GM21447 (cell line): ENCODE data around the gene RHBDF1.

ENCODE experiments used
- ATAC-seq: cut with Tn5 transposase; IDR thresholded peaks from one replicate; pipeline ENCODE4 v1.9.1; 2021; ENCODE audit not compliant: unreplicated experiment

Gene RHBDF1, protein sequence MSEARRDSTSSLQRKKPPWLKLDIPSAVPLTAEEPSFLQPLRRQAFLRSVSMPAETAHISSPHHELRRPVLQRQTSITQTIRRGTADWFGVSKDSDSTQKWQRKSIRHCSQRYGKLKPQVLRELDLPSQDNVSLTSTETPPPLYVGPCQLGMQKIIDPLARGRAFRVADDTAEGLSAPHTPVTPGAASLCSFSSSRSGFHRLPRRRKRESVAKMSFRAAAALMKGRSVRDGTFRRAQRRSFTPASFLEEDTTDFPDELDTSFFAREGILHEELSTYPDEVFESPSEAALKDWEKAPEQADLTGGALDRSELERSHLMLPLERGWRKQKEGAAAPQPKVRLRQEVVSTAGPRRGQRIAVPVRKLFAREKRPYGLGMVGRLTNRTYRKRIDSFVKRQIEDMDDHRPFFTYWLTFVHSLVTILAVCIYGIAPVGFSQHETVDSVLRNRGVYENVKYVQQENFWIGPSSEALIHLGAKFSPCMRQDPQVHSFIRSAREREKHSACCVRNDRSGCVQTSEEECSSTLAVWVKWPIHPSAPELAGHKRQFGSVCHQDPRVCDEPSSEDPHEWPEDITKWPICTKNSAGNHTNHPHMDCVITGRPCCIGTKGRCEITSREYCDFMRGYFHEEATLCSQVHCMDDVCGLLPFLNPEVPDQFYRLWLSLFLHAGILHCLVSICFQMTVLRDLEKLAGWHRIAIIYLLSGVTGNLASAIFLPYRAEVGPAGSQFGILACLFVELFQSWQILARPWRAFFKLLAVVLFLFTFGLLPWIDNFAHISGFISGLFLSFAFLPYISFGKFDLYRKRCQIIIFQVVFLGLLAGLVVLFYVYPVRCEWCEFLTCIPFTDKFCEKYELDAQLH

DNA sequence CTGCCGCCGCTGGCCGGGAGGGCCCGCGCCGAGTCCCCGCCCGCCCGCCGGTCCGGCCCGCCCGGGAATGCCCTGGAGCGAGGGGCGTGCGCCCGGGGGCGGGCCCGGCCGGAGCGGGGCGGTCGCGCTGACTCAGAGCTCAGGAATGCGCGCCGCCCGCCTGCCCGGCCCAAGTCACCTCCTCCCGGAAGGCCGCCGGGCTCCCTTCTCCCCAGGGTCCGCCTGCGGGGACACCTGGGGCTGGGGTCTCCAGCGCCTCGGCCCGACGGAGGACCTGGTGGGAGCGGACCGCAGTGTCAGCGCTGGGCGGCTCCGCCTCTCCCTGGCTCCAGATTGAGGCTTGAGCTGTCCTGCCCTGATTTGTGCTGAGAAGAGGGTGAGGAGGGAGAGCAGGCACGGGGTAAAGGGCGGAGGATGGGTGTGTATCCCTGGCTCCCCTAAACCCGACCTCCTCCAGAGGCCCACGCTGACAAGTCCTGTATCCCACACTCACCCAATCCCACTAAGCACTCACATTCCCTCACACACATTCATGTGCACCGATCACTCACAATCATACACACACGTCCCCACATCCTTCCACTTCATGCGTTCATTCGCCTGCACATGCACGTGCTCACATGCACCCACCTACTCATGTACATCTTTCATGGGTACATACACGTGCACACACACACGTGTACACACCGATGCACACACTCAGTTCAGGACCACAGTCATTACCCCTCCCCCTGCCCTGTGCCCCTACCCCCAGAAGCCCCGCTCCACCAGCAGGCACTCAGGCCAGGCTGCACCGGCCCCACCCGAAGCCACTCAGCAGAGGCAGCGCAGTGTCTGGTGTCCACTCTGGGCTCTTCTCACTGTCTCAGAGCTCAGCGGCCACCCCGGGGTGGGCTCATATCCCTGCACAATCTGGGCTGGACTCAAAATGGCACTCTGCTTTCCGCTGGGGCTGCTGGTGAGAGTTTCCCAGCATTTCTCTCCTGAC is at the start of gene RHBDF1:
Gene RHBDF1, minus strand, starts transcription at position 71 of the 988 bp plus-strand sequence. CDS start 7,616 bp downstream, outside the sequence.
- ATAC-seq = no peak

DNA sequence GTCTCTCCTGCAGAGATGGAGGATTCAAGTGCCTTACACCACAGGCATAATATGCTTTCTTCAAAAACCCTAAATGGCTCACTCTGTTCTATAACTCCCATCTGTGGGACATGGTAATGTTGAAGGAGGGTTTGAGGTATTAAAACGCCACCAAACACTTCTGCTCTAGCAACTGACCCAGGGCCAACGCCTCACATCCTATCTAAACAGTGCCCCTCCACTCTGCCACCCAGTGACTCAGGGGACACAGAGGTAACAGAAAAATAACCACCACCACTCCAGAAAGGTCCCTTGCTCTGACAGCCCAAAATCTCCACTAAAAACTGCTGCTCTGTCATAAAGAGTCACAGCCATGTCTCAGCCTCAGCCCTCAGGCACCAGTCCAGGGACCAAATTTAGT is 48.3 kb upstream of the RHBDF1 start:
- ATAC-seq = no peak

DNA sequence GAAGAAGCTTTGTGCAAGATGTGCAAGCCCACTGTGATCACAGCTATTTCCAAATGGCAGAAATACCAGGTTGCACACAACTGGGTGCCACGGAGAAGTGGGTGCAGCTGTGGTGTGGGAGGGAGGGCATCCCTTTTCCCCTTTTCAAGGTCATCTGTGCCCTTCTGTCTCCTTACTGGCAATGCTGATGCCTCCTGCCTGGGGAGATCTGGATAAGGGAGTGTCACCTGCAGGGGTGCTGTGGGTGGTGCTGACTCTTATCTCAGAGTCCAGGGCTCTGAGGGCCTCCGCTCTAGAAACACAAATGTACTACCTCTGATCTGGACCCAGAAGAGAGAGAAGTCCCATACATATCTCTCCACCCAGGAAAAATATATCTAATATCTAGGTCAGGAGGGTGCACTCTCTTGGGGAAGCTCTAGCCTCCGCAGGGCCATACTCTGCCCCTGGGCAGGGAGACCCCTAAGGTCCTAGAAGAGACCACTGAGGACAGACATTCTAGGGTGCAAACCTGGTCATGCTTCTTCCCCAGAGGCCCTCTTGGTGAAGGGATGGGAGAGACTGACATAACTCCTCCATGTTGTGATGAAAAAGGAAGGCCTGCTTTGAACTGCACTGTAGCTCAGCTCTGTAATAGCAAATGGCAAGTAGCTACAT is 47.5 kb upstream of the RHBDF1 start:
- ATAC-seq = no peak

DNA sequence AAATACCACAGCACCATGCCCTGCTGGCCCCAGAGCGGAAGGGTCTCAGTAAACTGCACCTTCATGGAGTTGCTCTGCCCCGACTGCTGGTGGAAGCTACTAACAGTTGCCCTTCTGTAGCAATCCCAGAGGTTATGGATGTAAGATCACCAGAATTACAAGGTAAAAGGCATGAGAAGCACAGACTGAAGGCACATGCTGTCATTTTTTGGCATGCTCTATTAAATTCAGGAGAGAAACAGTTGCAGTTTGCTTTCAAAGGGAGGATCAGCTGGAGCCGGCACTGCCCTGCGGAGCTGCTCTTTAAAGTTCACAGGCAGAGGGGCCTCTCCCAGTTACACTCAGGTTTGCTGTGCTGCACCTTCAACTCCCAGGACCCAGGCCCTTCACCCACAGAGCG is 46.9 kb upstream of the RHBDF1 start:
- ATAC-seq = no peak

DNA sequence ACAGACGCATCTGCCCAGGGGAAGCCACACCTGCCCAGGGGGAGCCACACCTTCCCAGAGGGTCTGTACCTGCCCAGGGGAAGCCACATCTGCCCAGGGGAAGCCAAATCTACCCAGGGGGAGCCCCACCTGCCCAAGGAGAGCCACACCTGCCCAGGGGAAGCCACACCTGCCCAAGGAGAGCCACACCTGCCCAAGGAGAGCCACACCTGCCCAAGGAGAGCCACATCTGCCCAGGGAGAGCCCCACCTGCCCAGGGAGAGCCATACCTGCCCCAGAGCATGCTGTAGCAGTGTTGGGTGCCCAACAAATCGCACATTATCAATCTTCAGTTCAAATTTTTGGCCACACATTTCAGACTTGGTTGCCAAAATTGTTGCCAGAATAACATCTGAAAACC is 46.4 kb upstream of the RHBDF1 start:
- no peak for ATAC-seq

DNA sequence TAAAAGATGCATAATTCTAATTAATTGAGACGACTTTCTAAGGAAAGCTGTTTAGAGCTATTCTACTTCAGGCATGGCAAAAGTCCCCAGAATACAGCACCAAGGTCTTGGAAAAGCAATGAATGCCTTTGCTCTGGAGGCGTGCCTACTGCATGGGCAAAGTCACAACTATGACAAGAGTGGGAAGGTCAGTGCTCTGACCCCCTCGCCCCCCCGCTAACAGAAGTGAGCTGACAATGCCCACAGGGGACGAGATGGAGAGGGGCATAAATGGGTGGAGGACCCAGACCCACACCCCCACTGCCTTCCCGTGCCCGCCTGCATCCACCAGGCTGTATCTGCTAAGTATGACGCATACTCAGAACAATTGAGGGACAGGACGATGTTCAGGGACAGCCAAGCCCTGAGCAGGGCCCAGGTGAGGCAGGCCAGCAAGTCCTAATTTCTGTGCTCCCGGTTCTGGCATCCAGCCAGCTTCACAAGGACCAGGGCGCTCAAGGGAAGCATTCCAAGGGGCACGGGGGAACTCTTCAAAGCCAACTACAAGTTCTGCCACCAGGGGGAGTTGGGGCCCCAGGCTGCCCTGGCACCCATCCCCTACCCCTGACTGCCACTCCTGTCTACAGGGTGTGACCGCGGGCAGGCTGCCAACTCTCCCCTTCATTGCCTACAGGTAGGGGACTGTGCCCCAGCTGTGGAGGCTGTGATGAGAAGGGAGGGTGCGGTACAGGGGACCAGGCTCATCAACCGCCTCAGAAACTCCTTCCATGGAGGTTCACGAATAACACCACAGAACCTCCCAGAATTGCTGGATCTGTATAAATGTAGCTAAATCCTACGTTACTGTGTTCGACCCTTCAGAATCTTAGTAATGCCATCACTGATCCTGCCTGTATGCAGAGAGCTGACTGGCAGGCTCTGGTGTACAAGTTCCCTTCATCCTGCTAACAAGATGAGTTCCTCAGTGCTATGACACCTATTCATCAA is 45.2 kb upstream of the RHBDF1 start:
- no peak for ATAC-seq

DNA sequence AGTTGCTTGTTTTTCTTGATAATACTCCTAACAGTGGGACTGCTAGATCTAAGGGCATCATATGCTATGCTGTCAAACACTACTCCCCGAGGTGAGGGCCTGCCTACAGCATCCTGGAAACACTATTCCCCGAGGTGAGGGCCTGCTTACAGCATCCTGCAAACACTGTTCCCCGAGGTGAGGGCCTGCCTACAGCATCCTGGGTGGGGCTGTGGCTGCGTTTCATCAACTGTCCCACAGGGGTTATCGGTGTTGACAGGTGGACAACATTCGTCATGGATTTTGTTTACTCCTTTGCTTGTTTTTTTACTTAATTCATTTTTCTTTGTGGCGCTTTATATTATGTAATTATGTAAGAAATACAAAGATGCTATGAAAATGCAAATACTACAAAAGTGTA is 43.6 kb upstream of the RHBDF1 start:
- no peak for ATAC-seq

DNA sequence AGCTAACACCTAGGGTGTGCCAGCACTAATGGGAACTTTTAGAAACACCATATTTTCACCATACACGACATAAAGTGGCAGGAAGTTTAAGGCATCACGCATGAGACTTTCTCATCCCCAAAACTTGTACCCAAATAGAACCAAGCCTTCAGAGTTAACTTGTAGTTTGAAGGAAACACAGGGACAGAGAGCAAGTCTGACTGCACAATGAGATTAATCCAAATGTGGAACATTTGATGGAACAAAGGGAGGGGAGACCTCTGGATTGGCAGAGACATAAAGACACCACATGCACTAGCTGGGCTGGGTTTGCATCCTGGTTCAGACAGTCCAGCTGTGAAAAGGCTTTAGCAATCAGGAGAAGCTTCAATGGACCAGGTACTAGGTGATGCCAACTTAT is 41.9 kb upstream of the RHBDF1 start:
- no peak for ATAC-seq

DNA sequence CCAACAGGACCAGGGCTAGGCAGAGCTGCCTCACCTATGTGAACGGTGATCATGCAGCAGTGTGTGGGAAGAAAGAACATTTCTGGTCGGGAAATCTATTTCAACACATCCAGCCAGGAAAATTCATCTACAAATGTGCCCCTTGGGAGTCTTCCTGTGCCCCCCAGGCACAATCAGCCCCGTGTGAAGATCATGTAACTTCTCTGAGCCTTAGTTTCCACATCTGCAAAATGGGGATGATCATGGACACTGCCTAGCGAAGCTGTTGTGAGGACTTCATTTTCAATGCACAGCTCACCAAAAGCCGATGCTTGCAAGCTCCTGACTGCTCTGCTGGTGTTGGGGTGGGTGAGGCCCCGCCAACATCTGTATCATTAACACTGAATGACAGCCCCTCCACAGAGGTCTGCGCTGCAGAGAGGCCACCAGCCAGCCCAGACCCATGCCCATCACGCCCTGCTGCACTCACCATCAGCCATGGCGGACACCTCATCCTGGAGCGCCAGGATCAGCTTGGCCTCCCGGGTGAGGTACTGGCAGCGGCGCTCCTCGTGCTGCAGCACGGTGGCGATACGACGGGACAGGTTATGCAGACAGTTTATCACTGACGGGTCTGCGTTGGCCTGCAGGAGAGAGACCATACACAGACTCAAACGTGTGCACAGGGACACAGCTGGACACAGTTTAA is 39.9 kb upstream of the RHBDF1 start:
- ATAC-seq = no peak

DNA sequence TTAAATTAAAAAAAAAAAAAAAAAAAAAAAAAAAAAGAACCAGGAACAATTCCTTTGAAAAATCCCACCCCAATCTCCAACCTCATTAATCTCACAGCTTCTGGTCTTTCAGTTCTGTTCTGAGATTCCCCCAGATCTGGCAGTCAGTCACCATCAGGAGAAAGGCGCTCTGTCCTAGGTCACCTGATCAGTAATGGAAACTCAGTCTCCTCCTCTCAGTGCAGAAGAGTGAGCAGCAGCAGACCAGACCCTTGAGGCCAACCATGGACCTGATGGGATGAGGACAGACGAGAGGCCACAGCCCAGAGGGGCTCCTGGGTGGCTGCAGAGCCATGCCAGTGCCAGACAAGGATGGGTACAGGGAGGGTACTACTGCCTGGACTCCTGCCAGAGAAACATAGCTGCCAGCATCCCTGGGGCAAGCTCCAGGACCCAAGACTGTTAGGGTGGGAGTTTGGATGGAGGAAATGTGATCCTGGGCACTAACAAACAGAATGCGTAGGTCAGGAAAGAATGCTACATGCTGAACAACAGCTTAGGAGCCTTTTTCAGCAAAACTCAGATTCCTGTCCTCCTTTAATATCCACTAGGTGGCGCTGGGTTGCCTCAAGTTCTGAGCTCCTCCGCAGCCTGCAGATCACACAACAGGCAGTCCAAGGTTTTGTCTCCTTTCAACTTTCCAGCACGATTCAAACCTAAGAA is 34.3 kb upstream of the RHBDF1 start:
- no peak for ATAC-seq

DNA sequence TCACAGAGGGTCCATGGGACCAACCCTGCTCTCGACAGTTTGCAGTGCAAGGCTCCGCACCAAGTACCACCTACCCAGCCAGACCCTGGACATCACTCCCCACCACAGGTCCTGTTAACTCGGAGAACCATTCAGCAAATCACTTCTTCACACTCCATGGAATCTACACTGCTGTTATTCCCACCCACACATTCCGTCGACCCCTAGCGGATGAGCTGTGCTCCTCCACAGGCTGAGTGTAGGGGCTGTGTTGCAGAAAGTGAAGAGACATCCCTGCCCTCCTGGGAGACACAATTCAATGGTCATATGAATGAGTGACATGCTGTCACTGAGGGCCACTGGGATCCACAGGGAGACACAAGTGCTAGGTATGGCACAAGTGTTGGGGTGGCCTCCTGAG is 33.1 kb upstream of the RHBDF1 start:
- no peak for ATAC-seq

DNA sequence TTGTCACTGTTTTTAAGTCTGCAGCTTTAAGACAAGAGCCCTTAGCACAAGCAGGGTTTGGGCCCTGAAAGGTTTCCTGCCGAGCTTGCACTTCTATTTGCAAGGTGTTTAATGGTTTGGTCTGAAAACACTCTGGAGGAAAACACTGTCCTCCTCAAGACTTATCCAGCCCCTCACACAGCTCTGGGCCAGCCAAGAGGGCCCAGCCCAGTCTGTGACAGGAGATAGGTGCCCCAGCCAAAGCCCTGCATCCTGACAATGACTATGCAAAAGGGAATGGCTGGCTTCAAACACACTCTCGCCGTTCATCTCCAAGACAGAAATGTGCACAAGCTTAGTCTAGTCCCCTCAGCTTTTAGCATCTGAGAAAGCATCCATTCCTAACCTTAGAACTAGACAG is 32.5 kb upstream of the RHBDF1 start:
- no peak for ATAC-seq

DNA sequence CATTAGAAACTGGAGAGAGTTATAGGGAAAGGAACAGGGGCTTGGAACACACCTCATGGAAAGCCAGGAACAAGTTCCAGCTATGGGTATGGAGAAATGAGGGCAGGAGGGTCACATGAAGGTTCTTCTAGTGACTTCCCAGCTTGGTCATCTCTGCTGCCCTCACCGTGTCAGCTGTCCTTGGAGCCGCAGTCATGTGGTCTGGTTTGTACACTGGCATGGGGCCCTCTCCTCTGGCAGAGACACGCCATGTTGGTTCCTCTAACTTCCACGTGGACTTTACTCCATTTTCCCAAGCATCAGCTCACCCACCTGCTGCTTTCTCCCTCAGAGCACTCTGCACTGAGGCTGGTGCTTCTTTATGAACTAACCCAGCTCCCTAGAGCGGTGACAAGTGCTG is 31.9 kb upstream of the RHBDF1 start:
- ATAC-seq = no peak

DNA sequence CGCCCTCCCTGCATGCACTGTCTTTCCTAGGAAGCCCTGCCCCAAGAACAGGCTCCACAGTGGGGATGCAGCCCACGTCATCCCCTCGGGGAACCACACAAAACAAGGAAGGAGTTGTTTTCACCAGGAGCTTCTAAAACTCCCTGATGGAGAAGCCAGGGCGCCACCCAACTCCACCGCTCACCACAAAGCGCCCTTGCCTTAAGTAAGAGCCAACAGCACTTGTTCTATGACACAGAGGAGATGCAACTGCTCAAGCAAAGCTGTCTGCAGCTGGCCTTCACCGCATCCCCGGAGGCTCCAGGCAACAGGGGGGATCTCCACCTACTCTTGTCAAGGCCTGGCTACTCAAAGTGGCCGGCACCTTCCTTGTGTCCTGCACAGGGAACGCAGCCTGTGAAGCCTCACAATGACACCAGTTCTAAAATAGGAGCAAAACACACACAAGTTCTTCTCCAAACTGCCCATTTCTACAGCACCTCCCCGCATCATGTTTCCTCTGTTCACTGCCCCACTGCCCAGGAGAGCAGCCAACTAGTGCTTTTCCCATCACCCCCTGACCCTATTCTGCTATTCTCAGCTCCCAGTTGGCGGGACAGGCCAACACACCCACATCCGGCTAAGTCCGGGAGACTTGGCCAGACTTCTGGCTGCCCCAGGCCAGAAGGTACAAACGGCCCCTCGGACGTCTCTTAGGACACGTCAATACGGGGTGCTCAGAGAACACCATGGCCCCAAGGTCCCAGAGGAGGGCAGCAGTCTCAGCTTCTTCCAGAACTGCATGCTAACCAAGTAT is 29.8 kb upstream of the RHBDF1 start:
- ATAC-seq = no peak

DNA sequence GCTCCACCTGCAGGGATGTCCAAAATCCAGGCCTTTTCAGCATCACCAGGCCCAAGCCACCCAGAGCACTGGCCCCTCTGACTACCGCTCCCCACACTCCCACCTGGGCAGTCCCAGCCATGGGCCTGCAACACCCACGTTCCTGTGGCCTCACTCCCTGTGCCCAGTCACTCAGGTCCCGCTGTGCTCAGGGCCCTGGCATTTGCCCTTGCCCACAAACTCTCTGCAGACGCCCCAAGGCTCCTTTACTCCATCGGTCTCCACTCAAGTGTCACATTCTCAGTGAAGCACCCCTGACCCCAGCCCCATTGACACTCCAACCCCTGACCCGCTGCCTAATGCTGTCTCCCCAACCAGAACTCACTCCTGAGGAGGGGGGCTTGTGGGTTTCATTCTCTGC is 29.2 kb upstream of the RHBDF1 start:
- no peak for ATAC-seq

DNA sequence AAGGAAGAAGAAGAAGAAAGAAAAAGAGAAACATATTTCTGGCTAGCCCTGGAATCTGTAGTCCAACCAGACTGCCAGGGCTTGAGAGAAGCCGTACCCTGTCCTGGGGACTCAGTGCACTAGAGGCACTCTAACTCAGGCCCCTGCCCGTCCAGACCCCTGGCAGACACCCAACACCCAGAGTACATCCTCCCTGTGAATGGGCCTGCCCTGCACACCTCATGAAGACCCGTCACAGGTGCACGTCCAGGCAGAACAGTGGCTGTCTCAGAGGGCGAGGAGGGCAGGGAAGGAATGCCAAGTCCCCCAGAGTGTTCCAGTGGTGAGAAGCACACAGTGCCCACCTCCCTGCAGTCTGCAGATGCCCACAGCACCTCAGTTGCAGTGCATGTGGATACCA is 28.6 kb upstream of the RHBDF1 start:
- ATAC-seq = no peak

DNA sequence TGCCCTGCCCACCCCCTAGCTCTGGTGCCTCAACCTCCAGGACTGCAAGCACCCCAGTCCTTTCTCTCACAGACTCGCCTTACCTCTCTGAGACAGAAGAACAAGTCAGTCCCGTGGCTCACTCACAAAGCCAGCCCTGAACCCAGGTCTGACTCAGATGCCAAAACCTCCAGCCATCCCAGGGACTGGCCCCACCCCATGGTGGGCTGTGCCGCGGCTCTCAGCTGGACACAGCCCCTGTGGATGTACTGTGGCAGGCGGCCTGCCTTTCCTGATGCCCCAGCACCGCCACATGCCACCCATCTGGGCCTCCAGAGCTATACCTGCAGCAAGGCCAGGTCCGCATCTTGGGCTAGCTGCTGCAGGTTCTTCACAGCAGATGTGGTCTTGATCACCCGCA is 25.4 kb upstream of the RHBDF1 start:
- ATAC-seq = no peak
